Fibroblast of upper back skin (primary cell): Measurements from ENCODE around the gene PLCXD3.
"Not testable (repeated sequence)": the region's sequence is repeated elsewhere in the genome, so short reads cannot be mapped to it uniquely, and the experiment has no call there.

Source experiments
- DNase-seq: peaks from one replicate; pipeline ENCODE4 v3.0.0-alpha.2; 2013

Gene PLCXD3

GRCh38 chr5:41338136-41338675, 172.2 kb downstream of the PLCXD3 start:
- DNase-seq, result no peak

GRCh38 chr5:41337724-41338123, 172.7 kb downstream of the PLCXD3 start:
- no peak for DNase-seq

- DNase-seq, result no peak
Observed at GRCh38 chr5:41337216-41337615, 173.2 kb downstream of the PLCXD3 start.

- DNase-seq, result no peak
Observed at GRCh38 chr5:41336471-41336870, 173.9 kb downstream of the PLCXD3 start.

GRCh38 chr5:41335596-41336181, 174.7 kb downstream of the PLCXD3 start:
- no peak for DNase-seq

- no peak for DNase-seq
Observed at GRCh38 chr5:41334758-41335157, 175.6 kb downstream of the PLCXD3 start.

- no peak for DNase-seq
Observed at GRCh38 chr5:41334221-41334620, 176.2 kb downstream of the PLCXD3 start.

- no peak for DNase-seq
Observed at GRCh38 chr5:41325074-41325473, 185.3 kb downstream of the PLCXD3 start.

GRCh38 chr5:41322826-41323225, 187.6 kb downstream of the PLCXD3 start:
- DNase-seq, result not testable (repeated sequence)

GRCh38 chr5:41312478-41313060, 197.8 kb downstream of the PLCXD3 start:
- no peak for DNase-seq

GRCh38 chr5:41312066-41312465, 198.3 kb downstream of the PLCXD3 start:
- no peak for DNase-seq

GRCh38 chr5:41309275-41309674, 201.1 kb downstream of the PLCXD3 start:
- no peak for DNase-seq

- DNase-seq, result no peak
Observed at GRCh38 chr5:41306005-41306404, 204.4 kb downstream of the PLCXD3 start.

- DNase-seq, result no peak
Observed at GRCh38 chr5:41305056-41305455, 205.3 kb downstream of the PLCXD3 start.

GRCh38 chr5:41296066-41296465, 214.3 kb downstream of the PLCXD3 start:
- no peak for DNase-seq

- no peak for DNase-seq
Observed at GRCh38 chr5:41291323-41291722, 219.1 kb downstream of the PLCXD3 start.

- no peak for DNase-seq
Observed at GRCh38 chr5:41290810-41291209, 219.6 kb downstream of the PLCXD3 start.

GRCh38 chr5:41289970-41290464, 220.4 kb downstream of the PLCXD3 start:
- DNase-seq, result no peak

- no peak for DNase-seq
Observed at GRCh38 chr5:41286696-41287095, 223.7 kb downstream of the PLCXD3 start.

- no peak for DNase-seq
Observed at GRCh38 chr5:41286165-41286564, 224.2 kb downstream of the PLCXD3 start.

GRCh38 chr5:41284938-41285337, 225.5 kb downstream of the PLCXD3 start:
- DNase-seq, result no peak

GRCh38 chr5:41281215-41281810, 229.1 kb downstream of the PLCXD3 start:
- DNase-seq, result no peak

GRCh38 chr5:41279040-41279439, 231.4 kb downstream of the PLCXD3 start:
- DNase-seq, result no peak
